ENCODE measurements around the gene ATXN7L3.
"Not testable (repeated sequence)": the region's sequence is repeated elsewhere in the genome, so short reads cannot be mapped to it uniquely, and the experiment has no call there.

The ATXN7L3 gene

GRCh38 chr17:44149750-44150329, 49.8 kb downstream of the ATXN7L3 start:
- H3K9me3 ChIP-seq (ENCODE audit: control insufficient read depth, low read length), result no peaks in the 10 kb centered on the region
- 94 to 99% methylated on average over 4 of the region's 4 CpGs for WGBS, 2 experiments
- no peaks in the 10 kb centered on the region for H3K27me3 ChIP-seq (ENCODE audit: control insufficient read depth, insufficient read depth, low read length, poor library complexity, severe bottlenecking)
- H3K36me3 ChIP-seq (ENCODE audit: control insufficient read depth, insufficient read depth, low read length), result peaks cover 15% of the 10 kb centered on the region
- no peaks in the 10 kb centered on the region for H3K4me1 ChIP-seq (ENCODE audit: control insufficient read depth, insufficient read depth, low read length)
- no peak overlapping the region for H3K4me3 ChIP-seq (ENCODE audit: insufficient read depth, low read depth, low read length)
- H3K27ac ChIP-seq (ENCODE audit: insufficient read depth, low read depth, low read length, poor library complexity, severe bottlenecking), result no peak overlapping the region

DNA sequence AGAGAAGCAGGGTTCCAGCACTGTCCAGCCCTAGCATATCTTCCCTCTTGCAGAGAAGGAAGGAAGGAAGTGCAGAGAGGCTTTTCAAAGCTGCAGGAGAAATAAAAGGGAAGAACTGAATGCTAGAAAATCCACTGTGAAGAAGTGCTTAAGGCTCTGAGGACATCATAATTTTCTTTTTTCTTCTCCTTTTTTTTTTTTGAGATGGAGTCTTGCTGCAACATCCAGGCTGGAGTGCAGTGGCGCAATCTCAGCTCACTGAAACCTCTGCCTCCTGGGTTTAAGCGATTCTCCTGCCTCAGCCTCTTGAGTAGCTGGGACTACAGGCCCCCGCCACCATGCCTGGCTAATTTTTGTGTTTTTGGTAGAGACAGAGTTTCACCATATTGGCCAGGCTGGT, 50.6 kb downstream of the ATXN7L3 start:
- H3K4me1 ChIP-seq (ENCODE audit: control insufficient read depth, insufficient read depth, low read length); H3K9me3 ChIP-seq (ENCODE audit: control insufficient read depth, low read length); H3K4me3 ChIP-seq (ENCODE audit: insufficient read depth, low read depth, low read length); H3K27ac ChIP-seq (ENCODE audit: insufficient read depth, low read depth, low read length, poor library complexity, severe bottlenecking); H3K27me3 ChIP-seq (ENCODE audit: control insufficient read depth, insufficient read depth, low read length, poor library complexity, severe bottlenecking): not testable (repeated sequence)
- WGBS, 2 experiments, result 90 to 93% methylated on average over 3 of the region's 3 CpGs
- H3K36me3 ChIP-seq (ENCODE audit: control insufficient read depth, insufficient read depth, low read length), result peaks cover 15% of the 10 kb centered on the region

DNA sequence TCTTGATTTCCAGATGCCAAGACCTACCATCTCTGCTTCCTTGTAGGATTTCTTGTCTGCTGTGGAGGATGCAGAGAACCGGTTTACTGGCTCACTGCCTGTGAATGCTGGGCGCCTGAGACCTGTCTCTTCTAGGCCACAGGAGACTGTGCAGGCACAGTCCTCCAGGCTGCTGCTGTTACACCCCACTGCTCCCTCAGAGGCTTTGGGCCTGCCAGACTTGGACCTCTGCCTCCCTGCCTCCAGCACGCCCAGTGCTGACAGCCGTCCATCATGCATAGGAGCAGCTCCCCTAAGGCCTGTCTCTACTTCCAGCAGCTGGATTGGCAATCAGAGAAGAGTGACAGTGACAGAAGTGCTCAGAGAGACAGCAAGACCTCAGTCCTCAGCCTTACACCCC, 51.9 kb downstream of the ATXN7L3 start:
- Histone ChIP-seq H3K4me1 (ENCODE audit: control insufficient read depth, insufficient read depth, low read length) (peaks cover 2% of the 10 kb centered on the region), H3K36me3 (ENCODE audit: control insufficient read depth, insufficient read depth, low read length) (peaks cover 15% of the 10 kb centered on the region), H3K9me3 (ENCODE audit: control insufficient read depth, low read length) (no peaks in the 10 kb centered on the region), H3K4me3 (ENCODE audit: insufficient read depth, low read depth, low read length) (no peak overlapping the region), H3K27ac (ENCODE audit: insufficient read depth, low read depth, low read length, poor library complexity, severe bottlenecking) (no peak overlapping the region), H3K27me3 (ENCODE audit: control insufficient read depth, insufficient read depth, low read length, poor library complexity, severe bottlenecking) (no peaks in the 10 kb centered on the region)
- 95 to 96% methylated on average over 4 of the region's 4 CpGs for WGBS, 2 experiments

DNA sequence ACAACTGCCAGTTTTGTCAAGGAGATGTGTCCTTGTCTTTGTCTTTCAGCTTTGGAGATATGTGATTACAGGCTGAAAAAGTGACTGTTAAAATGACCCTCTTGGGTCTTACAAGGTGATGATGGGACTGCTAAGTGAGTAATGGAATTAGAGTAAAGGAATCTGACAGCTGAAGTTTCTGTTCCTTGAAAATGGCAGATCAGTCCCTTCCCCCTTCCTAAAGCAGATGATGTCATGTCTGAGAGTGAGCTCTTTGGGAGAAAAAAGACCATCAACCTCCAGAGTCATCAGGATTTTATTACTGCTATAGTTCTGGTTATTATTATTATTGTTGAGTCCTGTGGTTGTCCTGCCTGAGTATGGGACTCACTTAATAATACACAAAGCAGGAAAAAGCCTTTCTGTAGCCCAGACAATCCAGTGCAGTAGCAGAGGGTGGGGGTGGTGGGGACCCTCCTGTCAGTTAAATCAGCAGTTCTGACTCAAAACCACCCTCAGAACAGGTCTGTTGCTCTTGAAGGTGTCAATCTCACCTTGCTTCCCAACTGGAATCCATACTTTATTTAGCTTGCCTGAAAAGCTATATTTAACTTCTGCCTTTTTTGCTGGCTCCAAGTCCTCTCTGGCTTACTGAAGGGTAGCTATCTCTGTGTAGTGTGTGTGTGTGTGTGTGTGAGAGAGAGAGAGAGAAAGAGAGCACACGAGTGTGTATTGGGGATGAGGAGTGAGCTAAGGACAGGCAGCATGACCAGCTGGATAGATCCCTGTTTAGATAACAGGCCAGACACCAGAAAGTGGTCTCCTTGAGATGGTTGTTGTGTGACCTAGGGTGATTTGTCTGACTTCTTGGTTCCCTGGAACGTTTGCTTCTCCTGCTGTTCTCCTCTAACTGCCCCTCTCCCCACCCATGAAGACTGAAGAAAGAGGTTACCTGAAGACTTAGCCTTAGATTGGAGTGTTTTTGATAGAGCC, 53.0 kb downstream of the ATXN7L3 start:
- Histone ChIP-seq H3K27ac (ENCODE audit: insufficient read depth, low read depth, low read length, poor library complexity, severe bottlenecking) (no peak overlapping the region), H3K9me3 (ENCODE audit: control insufficient read depth, low read length) (no peaks in the 10 kb centered on the region), H3K4me3 (ENCODE audit: insufficient read depth, low read depth, low read length) (no peak overlapping the region), H3K27me3 (ENCODE audit: control insufficient read depth, insufficient read depth, low read length, poor library complexity, severe bottlenecking) (no peaks in the 10 kb centered on the region), H3K36me3 (ENCODE audit: control insufficient read depth, insufficient read depth, low read length) (peaks cover 15% of the 10 kb centered on the region), H3K4me1 (ENCODE audit: control insufficient read depth, insufficient read depth, low read length) (peaks cover 5% of the 10 kb centered on the region)
- 81 to 89% methylated on average over 2 of the region's 2 CpGs for WGBS, 2 experiments

DNA sequence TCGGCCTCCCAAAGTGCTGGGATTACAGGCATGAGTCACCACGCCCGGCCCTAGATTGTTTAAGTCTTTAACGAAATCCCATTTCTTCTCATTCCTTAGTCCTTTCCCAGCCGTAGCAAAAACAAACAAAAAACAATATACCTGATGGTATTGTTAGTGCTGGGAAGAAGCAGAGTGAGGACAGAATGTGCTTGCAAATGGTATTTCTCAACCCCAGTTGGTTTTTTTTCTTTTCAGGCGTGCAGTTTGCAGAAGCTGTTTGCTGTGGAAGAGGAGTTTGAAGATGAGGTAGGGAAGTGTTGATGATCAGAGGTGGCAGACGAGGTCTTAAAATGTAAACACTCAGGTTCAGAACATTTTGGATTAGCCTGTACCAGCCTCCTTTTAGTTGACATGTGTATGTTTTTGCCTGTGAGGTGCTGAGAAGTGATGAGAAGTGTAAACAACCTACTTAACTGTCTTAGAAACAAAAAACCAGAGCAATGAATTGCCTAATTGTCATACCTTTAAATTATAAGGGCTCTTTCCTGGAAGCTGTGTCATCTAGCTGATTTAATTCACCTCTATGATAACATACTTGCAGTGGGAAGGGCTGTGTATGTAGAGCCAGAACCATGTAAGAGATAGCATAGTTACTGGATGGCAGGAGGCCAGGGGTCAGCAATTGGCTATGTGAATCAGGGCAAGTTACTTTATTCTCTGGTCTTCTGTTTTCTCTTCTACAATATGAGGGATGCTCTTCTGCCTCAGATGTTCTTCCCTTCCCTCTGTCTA, 54.5 kb downstream of the ATXN7L3 start:
- Histone ChIP-seq H3K4me3 (ENCODE audit: insufficient read depth, low read depth, low read length) (no peak overlapping the region), H3K27me3 (ENCODE audit: control insufficient read depth, insufficient read depth, low read length, poor library complexity, severe bottlenecking) (no peaks in the 10 kb centered on the region), H3K4me1 (ENCODE audit: control insufficient read depth, insufficient read depth, low read length) (peaks cover 5% of the 10 kb centered on the region), H3K27ac (ENCODE audit: insufficient read depth, low read depth, low read length, poor library complexity, severe bottlenecking) (no peak overlapping the region), H3K9me3 (ENCODE audit: control insufficient read depth, low read length) (no peaks in the 10 kb centered on the region), H3K36me3 (ENCODE audit: control insufficient read depth, insufficient read depth, low read length) (peaks cover 15% of the 10 kb centered on the region)
- 97 to 98% methylated on average over 6 of the region's 7 CpGs for WGBS, 2 experiments

DNA sequence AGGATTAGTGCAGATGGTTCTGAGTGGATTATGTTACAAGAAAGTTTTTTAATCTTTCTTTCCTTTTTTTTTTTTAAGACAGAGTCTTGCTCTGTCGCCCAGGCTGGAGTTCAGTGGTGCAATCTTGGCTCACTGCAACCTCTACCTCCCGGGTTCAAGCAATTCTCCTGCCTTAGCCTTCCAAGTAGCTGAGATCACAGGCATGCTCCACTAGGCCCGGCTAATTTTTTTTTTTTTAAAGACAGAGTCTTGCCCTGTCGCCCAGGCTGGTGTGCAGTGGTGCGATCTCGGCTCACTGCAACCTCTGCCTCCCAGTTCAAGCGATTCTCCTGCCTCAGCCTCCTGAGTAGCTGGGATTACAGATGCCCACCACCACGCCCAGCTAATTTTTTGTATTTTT, 55.8 kb downstream of the ATXN7L3 start:
- peaks cover 11% of the 10 kb centered on the region for H3K36me3 ChIP-seq (ENCODE audit: control insufficient read depth, insufficient read depth, low read length)
- not testable (repeated sequence) for H3K4me3 ChIP-seq (ENCODE audit: insufficient read depth, low read depth, low read length); H3K4me1 ChIP-seq (ENCODE audit: control insufficient read depth, insufficient read depth, low read length); H3K9me3 ChIP-seq (ENCODE audit: control insufficient read depth, low read length); H3K27me3 ChIP-seq (ENCODE audit: control insufficient read depth, insufficient read depth, low read length, poor library complexity, severe bottlenecking); H3K27ac ChIP-seq (ENCODE audit: insufficient read depth, low read depth, low read length, poor library complexity, severe bottlenecking)
- WGBS, 2 experiments, result 88 to 94% methylated on average over 8 of the region's 8 CpGs
